GM21390 (cell line): ENCODE data around the gene DYSF.

Experiments used
- ATAC-seq: cut with Tn5 transposase; IDR thresholded peaks from one replicate; pipeline ENCODE4 v1.9.1; 2021; ENCODE audit not compliant: unreplicated experiment

The DYSF gene

DNA sequence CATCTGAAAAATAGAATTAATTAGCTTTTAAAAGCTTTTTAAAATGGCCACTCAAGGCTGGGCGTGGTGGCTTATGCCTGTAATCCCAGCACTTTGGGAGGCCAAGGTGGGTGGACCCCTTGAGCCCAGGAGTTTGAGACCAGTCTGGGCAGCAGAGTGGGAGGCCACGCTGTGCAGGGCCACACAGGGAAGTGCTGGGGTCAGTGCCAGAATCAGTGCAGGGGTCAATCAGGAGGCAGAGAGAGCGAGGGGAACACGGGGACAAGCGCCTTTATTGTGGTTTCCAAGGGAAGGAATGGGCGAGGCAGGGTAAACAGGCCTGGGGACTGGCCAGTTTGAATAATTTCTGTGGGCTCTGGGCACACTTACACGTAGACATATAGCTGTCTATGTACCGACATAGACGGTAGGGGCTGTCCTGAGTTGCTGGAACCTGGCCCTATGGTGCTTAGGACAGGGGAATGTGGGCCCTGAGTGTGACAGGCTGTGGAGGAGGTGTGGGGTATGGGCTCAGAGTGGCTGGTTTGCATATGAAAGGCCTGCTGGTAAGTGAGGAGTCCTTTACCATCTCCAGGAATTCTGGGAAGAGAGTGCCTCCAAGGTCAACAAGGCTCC, 42.9 kb downstream of the DYSF start:
- no peak for ATAC-seq

DNA sequence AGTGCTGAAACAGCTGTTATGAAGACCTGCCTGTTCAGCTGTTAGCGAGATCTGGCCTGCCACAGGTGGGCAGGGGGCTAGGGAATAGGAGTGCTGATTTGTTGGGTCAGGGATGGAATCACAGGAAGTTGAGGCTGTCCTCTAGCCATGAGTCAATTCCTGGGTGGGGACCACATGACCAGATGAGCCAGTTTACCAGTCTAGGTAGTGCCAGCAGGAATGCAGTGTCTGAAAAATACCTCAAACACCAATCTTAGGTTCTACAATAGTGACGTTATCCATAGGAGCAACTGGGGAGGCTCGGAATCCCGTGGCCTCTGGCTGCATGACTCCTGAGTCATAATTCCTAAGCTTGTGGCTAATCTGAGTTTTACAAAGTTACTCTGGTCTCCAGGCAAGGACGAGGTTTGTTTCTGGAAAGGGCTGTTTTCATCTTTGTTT, 44.9 kb downstream of the DYSF start:
- no peak for ATAC-seq

DNA sequence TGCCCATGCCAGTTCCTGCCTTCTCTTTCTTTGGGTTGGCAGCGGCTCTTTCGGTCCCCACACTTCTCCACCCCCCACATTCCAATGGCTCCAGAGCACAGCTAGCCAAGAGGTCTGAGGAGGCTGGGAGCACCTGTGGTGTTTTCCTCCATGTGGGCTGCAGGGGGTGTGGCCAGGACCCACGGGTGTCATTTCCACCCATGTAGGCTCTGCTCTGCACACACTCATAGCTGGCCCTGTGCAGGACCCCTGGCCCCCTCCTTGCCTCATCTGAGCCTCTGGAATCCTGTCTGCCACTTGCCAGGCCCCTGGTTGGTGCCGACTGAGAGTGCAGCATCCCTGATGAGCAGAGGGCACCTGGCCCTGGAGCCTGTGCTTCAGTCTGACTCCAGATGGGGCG, 46.3 kb downstream of the DYSF start:
- ATAC-seq = no peak

DNA sequence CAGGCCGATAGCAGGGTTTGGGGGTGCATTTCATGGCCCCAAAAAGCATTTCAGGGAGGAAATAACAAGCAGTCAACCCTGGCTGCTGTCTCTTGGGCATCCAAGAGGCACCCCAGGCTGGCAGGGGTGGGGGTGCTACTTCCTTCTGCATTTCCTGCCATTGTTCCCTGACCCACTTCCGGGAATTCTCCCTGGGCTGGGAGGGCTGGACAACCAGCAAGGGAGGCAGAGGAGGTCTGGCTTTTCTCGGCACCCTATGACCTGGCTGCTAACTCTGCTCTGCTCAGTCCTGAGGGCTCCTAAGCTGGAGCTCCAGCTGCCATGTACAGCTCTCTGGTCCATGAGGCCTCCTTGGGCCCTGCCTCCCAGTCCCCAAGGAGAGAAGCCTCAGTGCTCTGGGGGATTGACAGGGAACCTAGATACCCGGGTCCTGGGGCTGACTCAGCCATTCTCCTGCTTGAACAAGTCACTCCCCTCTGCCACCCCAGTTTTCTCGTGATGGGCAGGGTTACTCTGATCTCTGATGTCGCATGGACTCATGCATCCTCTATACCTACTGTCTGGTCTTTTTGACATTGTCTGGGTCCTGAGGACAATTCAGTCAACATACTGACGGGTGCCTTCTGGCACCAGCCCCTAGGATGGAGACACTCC, 47.2 kb downstream of the DYSF start:
- no peak for ATAC-seq

DNA sequence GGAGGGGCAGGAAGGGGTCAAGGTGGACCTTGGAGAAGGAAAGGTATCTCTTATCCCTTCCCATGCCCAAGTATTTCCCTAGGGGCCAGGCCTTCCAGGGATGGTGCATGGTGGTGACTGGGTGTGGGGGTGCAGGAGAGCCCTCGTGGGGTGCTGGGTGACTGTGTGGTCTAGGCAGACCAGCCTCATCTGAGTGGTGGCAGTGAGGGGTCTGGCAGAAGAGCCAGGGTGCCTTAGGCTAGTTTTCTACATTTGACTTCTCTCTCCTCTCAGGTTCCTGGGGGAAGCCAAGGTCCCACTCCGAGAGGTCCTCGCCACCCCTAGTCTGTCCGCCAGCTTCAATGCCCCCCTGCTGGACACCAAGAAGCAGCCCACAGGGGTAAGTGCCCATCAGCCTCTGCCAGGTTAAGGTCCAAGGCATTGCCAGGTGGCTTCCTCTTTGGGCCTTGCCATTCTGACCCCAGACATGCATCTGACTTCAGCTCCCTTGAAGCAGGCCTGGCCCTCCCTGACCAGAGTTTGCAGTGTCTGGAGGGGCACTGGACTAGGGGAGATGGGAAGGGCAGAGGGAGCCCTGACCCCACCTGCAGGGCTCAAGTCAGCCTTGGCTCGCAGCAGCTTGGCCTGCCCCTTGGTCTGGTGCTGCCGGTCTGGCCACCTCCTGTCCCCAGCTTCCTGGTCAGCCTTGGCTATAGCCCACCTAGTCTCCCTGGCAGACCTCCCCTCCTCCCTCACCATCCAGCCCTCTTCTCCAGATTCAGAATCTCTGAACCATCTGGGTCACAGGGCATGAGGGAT, 49.8 kb downstream of the DYSF start:
- ATAC-seq = no peak

DNA sequence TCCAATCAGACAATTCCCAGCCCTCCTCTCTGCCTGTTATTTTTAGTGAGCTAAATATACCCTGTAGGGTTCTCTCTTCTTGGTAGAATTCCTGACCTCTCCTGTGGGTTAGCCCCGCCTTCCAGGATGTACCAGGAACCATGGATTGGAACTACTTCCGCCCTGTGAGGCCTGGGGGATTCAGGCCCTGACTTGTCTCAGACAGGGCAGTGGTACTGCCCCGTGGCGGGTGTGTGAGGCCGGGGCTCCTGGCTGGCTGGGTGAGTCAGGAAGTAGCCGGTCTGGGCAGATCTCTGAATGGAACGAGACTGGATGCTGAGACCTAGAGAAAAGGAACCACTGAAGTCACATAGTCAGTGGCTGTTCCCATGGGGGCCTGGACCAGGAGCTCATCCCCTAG, 50.5 kb downstream of the DYSF start:
- ATAC-seq = no peak

DNA sequence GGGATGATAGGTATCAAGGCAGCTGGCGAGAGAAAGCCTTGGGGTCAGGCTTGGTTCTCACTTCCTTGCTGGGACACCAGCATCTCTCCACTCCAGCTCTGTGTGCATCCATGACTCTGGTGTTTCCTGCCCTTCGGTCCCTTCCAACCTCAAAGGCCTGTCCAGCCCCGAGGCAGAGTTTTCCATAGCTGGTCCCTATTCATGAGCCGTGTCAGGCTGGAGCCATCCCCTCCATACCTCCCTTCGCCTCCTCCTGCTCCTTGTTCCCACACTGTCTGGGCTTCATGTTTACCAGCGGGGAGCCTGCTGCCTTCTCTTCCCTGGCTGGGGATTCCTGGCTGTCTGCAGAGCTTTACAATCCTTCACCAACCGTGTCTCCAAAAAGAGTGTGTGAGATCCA, 51.2 kb downstream of the DYSF start:
- ATAC-seq = no peak

DNA sequence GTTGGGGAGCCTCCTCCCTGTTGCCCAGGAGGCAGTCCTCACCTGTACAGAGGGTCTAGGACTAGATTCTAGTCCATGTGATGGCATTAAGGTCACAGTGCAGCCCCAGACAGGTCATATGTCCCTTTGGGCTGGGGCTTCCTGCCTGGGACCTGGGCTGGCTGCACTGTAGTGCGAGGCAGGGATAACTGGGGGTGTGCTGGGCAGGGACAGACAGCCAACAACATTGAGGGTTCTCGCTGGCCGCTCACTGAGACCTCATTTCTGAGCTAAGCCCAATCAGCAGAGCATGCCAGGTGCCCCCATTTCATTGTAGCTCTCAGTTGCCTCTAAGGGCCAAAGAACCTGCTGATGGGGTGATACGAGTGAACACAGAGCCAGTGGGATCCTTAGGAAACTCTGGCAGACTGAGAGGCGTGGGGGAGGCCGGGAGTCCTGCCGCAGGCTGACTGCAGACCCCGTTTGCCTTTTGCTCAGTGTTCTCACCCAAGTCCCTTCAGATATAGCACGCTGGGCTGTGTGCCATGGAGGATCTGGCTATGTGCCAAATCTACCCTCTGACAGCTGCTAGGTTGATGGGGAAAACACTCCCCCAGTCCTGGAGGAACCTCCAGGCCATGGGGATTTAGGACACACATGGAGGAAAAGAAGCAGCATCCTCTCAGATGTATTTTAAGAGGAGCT, 51.9 kb downstream of the DYSF start:
- no peak for ATAC-seq

DNA sequence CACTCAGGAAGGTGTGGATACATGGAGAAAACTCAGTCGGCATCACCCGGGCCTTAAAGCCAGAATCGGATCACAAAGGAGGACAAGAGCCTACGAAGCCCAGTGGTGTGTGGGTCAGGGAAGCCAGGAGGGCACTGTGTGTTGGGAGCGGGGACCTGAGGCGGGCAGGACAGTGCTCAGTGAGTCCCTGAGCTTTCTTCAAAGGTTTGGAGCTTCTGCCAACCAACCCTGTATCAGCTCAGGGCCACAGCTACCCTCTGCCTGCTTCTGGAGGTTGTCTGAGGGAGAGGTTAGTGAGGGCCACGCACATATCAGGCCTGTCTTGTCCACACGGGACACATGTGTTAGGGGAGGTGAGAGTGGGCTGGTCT, 52.4 kb downstream of the DYSF start:
- no peak for ATAC-seq

DNA sequence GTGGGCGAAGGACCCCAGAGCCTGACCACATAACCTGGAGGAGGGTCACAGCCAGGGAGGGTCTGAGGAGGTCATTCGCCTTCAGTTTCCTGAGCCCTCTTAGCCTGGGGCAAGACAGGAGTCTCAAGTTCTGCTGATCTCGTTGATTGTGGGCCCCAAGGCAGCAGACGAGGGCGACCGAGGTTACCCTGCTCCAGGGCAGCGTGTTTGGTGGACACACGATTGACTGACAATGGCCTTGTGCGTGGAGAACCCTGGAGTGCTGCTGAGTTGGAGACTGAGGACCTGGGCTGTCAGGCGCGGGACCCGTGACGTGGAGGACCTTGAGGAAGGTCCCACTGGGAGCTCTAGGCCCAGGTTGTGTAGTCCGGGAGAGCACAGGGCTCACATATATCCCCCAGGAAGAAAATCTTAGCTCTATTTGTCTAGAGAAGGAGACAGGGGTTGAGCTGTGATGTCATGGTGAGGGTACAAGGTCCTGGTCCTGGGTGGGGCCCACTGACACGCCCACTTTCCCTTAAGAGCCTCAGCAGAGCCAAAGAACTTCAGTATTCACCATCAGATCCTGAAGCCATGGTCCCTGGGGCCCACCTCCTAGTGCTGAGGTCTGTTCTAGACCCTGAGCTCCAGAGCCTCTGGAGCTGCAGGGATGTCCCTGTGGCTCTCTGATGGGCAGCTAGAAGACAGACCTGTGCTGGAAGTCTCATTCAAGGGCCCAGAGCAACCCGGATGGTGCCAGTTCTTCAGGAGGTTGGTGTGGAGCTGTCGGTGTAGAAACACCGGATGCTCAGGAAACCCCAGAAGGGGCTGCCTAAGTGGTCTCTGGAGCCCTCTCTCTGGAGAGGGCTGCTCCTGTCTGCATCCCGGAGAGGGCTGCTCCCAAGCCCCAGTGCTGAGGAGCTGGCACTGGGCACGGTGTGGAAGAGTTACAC, 53.1 kb downstream of the DYSF start:
- ATAC-seq = no peak

DNA sequence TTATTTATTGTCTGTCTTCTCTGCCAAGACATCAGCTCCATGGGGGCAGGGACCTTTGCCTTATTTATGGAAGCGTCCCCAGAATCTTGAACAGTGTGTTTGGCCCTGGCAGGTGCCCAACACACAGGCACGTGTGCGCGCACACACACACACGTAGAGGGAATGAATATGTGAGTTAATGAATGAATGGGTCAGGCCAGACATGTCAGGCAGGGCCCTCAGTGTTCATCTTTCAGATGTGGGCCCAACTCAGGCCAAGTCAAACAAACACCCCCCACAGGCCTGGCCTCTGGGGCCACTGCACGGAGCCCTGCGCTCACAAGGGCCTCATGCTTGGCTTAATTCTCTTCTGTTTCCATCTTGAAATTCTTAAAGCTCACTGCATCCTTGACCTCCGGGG, 54.1 kb downstream of the DYSF start:
- no peak for ATAC-seq

DNA sequence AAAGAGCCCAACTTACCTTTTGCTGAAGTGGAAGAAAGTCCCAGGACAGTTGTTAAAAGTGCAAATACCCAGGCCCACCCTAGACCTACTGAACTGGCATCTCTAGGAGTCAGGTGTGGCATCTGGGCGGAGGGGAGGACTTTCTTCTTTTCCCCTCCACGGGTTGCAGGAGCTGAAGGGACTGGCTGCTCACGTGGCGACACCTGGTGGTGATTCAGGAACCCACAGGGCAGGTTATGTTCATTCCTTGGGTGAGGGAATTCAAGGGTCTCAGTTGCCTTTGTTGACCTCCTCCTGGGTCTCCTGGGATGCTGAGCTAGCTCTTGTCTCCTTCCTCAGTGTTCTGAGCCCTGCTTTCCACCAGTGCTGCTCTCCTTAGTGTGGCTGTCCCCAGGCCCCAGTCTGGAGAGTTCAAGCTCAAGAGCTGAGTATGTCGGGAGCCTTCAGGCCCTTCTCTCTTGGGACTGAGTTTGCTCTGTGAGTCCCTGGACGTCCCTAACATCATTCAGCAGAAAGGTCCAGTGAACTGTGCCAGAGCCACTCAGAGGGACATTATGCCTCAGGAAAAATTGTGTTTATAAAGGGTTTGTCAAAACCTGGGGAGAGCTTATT, 56.9 kb downstream of the DYSF start:
- no peak for ATAC-seq

DNA sequence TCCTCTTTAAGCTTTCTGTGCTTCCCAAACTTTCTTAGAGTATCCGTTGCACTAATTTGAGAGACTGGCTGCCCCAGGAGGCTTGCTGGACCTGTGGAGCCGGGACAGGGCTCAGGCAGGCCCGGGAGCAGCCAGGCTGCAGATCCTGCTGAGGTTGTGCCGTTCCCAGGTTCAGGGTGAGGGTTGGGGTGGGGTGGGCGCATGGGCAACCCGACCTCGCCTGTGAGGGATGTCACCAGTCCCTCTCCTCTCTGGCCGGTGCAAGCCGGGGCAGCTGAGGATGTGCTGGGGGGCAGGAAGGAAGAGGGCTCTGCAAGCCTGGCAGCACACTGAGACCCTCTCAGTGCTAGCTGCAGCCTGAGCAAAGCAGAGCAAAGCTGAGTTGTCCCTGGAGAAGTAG, 57.6 kb downstream of the DYSF start:
- no peak for ATAC-seq

DNA sequence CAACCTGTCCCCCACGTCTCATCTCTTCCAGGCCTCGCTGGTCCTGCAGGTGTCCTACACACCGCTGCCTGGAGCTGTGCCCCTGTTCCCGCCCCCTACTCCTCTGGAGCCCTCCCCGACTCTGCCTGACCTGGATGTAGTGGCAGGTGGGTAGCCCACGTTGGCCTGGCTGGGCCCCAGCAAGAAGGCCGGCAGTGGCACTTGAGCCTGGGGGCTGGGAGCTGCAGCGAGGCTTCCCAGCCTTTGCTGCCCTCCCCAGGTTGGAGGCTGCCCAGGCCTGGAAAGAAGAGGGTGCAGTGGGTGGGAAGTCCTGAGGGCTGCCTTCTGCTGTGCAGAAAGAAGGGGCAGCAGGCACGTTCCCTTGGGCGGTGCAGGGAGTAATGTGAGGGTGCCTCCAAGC, 58.4 kb downstream of the DYSF start:
- ATAC-seq = no peak

DNA sequence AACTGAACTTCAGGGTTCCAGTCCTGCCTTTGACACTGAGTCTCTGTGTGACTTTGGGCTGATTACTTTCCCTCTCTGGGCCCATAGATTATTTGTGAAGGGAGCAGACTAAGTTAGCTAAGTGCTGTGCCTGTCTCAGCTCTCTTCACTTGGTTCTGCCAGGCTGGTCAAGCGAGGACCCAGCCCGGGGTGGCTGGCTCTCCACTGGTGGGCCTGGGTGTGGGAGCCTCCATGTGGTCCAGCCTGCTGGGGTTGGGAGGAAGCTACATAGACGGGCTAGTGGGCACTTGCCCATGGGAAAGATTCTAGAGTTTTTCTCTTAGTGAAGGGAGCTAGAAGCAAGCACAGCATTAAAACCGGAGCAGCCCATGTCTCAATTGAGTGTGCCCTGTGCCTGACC, 59.0 kb downstream of the DYSF start:
- no peak for ATAC-seq

DNA sequence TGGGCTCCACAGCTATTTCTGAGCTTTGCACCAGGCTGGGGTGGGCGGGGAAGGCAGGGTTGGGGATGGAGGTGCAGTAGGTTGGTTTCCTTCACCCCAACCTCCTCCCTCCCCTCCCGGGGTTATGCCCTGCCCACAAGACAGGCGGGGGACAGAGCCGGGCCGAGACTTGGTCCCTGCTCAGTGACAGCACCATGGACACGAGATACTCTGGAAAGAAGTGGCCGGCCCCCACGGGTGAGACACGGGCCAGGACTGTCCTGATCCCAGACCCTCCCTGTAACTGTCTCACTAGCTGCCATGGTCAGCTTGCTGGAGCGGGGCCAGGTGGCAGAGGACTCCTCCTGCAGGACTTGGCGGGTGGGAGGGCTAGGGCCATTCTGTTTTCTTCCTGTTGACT, 59.7 kb downstream of the DYSF start:
- ATAC-seq = no peak

DNA sequence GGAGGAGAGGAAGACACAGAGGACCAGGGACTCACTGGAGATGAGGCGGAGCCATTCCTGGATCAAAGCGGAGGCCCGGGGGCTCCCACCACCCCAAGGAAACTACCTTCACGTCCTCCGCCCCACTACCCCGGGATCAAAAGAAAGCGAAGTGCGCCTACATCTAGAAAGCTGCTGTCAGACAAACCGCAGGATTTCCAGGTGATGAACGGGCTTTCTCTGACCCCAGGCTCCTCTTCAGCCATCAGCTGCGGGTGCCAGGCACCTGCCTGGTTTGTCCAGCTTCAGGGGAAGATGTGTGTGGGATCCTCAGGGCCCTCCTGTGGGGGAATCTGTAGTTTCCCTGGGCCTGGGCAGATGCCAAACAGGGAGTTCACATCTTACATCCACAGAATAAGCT, 60.4 kb downstream of the DYSF start:
- ATAC-seq = no peak

DNA sequence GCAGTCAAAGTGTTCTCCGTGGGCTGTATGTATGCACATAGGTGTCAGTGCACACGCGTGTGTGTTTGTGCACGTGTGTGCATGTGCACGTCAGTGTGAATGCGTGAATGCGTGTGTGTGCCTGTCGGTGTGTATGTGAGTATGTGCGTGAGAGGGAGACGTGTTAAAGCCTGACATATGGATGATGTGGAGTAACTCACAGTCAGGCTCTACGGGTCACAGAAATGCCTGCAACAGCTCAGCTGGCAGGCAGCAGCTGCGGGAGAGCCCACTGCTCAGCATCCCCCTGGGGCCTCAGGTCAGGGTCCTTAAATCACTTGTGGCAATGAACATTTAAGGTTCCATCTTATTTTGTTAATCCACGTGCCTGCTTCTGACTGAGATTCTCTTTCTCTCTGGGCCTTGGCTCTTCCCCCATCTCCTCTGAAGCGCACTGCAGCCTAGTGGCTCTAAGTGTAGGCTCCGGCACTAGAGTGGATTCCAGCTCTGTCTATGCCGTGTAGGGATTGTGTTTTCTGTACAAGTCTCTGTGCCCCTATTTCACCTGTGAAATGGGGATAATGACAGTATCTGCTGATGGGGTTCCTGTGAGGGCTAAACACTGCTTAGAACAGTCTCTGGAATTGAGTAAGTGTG, 63.0 kb downstream of the DYSF start:
- no peak for ATAC-seq

DNA sequence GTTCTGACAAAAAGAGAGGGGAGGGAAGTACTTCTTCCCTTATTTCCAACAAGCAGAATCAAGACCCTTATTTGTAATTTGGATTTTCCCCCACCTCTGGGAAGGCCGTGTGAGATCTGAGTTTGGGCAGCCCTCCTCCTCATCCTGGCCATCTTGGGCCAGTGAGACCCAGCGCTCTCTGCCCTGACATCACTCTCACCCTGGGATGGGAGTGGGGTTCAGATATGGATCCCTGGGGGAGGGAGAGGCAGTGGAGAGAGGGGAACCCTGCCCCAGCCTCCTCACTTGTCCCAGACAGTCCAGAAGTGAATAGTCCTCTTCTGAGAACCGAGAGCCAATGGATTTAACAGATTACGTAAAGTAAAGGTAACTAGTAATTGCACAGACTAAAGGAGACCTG, 64.5 kb downstream of the DYSF start:
- ATAC-seq = no peak

DNA sequence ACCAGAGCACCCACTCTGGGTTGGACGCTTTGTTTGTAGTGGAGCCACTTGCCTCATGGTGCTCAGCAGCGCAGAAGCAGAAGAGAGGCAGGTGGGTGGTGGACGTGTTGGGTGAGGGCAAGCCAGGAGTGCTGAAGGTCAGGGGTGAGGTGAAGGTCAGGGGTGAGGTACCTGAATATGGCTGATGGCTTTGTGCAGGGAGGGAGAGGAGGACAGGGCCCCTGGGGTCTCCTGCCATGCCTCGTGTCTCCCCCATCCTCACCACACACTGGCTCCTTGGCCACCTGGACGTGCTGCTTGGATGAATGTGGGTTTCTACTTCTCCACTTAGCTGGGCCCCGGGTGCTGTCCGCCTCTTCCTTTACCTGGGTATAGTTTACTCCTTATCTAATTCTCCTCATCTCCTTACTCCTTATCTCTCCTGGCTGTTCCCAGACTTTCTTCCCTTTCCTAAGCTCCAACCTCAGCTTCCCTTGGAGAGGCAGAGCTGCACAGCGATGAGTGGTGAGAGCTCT, 68.1 kb downstream of the DYSF start:
- no peak for ATAC-seq
